ENCODE data around the gene MDM4. TPM values are rescaled to one million over a fixed set of nuclear protein-coding genes. Genes with fewer than 3 reads are reported as not detected.

MDM4 gene
- total and polyA plus RNA-seq, 7 experiments from 2014 or later, result 19.1 to 278 (median 232) TPM

- peaks cover 16 to 50% (median 28%) of the 10 kb centered on the region in 5 donors for H3K36me3 Mint-ChIP-seq
- H3K9me3 ChIP-seq (ENCODE audit: control insufficient read depth in 2 of 3, low read length in 3 of 3), result no peaks in the 10 kb centered on the region
- H3K4me3 ChIP-seq (ENCODE audit: low read length), result no peak overlapping the region
- CTCF ChIA-PET, result interaction anchor here (1.1 kb wide), 1 partner anchor 235 kb away, joined by 4 read pairs; no protein-coding TSS in a partner anchor
- peaks cover 0 to 21% (median 6%) of the 10 kb centered on the region in 7 donors for H3K4me1 Mint-ChIP-seq
- no peak overlapping the region for H3K27ac Mint-ChIP-seq
- peaks cover 0 to 3% (median 0%) of the 10 kb centered on the region in 11 donors for H3K9me3 Mint-ChIP-seq
- no peak overlapping the region for H3K27ac ChIP-seq (ENCODE audit: low read depth, low read length)
- ATAC-seq (no peak), DNase-seq (no peak)
- no peaks in the 10 kb centered on the region for H3K27me3 ChIP-seq (ENCODE audit: control insufficient read depth in 2 of 2, insufficient read depth in 2 of 2, low read length in 2 of 2)
- no peak overlapping the region for H3K4me3 Mint-ChIP-seq
- H3K27me3 Mint-ChIP-seq, result no peaks in the 10 kb centered on the region
- no peaks in the 10 kb centered on the region for H3K4me1 ChIP-seq (ENCODE audit: control insufficient read depth in 2 of 2, insufficient read depth in 2 of 2, low read length in 2 of 2)
- intact Hi-C loops (cut with micrococcal nuclease), result no loop called here
- POLR2A ChIA-PET, result no interaction called here
- peaks cover 0 to 52% (median 4%) of the 10 kb centered on the region in 3 experiments for H3K36me3 ChIP-seq (ENCODE audit: control insufficient read depth in 2 of 3, insufficient read depth in 3 of 3, low read length in 3 of 3)
These were observed 55.4 kb downstream of the MDM4 start for GRCh38 chr1:204571631-204572030.

- ChIA-PET POLR2A (interaction anchor here (1.3 kb wide), 1 partner anchor 10 kb away, joined by 3 read pairs; no protein-coding TSS in a partner anchor), CTCF (interaction anchor here (1.2 kb wide), 1 partner anchor 233 kb away, joined by 3 read pairs; no protein-coding TSS in a partner anchor)
- ATAC-seq (no peak), DNase-seq (no peak)
- peaks cover 0 to 16% (median 10%) of the 10 kb centered on the region in 7 donors for H3K4me1 Mint-ChIP-seq
- peaks cover 0 to 1% (median 0%) of the 10 kb centered on the region in 11 donors for H3K9me3 Mint-ChIP-seq
- peaks cover 0 to 46% (median 4%) of the 10 kb centered on the region in 3 experiments for H3K36me3 ChIP-seq (ENCODE audit: control insufficient read depth in 2 of 3, insufficient read depth in 3 of 3, low read length in 3 of 3)
- no peaks in the 10 kb centered on the region for H3K9me3 ChIP-seq (ENCODE audit: control insufficient read depth in 2 of 3, low read length in 3 of 3)
- peaks cover 14 to 44% (median 23%) of the 10 kb centered on the region in 5 donors for H3K36me3 Mint-ChIP-seq
- H3K27ac Mint-ChIP-seq, result peak overlapping the region in 4 of 9 donors; percentile 36 to 57 (median 43)
- no peak overlapping the region for H3K4me3 Mint-ChIP-seq
- intact Hi-C loops (cut with micrococcal nuclease), result no loop called here
- H3K4me3 ChIP-seq (ENCODE audit: low read length), result no peak overlapping the region
- H3K27me3 Mint-ChIP-seq, result no peaks in the 10 kb centered on the region
- no peak overlapping the region for H3K27ac ChIP-seq (ENCODE audit: low read depth, low read length)
- H3K27me3 ChIP-seq (ENCODE audit: control insufficient read depth in 2 of 2, insufficient read depth in 2 of 2, low read length in 2 of 2), result no peaks in the 10 kb centered on the region
- peaks cover 0 to 2% of the 10 kb centered on the region in 2 donors for H3K4me1 ChIP-seq (ENCODE audit: control insufficient read depth in 2 of 2, insufficient read depth in 2 of 2, low read length in 2 of 2)
These were observed 57.0 kb downstream of the MDM4 start for GRCh38 chr1:204572923-204573922.

- H3K36me3 ChIP-seq (ENCODE audit: control insufficient read depth in 2 of 3, insufficient read depth in 3 of 3, low read length in 3 of 3), result peaks cover 0 to 38% (median 0%) of the 10 kb centered on the region in 3 experiments
- intact Hi-C loops (cut with micrococcal nuclease), result no loop called here
- H3K27ac Mint-ChIP-seq, result peak overlapping the region in 3 of 9 donors; percentile 21 to 46 (median 30)
- H3K27me3 ChIP-seq (ENCODE audit: control insufficient read depth in 2 of 2, insufficient read depth in 2 of 2, low read length in 2 of 2), result no peaks in the 10 kb centered on the region
- H3K9me3 ChIP-seq (ENCODE audit: control insufficient read depth in 2 of 3, low read length in 3 of 3), result no peaks in the 10 kb centered on the region
- POLR2A ChIA-PET, result interaction anchor here (0.6 to 1.3 kb wide), 2 partner anchors 11 to 67 kb away, joined by 3 read pairs; no protein-coding TSS in a partner anchor
- H3K27me3 Mint-ChIP-seq, result no peaks in the 10 kb centered on the region
- H3K4me3 ChIP-seq (ENCODE audit: low read length), result no peak overlapping the region
- CTCF ChIA-PET, result interaction anchor here (1.2 to 1.3 kb wide), 2 partner anchors 8 to 232 kb away, joined by 3 to 4 read pairs; no protein-coding TSS in a partner anchor
- H3K27ac ChIP-seq (ENCODE audit: low read depth, low read length), result no peak overlapping the region
- H3K36me3 Mint-ChIP-seq, result peaks cover 12 to 39% (median 19%) of the 10 kb centered on the region in 5 donors
- peaks cover 0 to 1% (median 0%) of the 10 kb centered on the region in 11 donors for H3K9me3 Mint-ChIP-seq
- peaks cover 6 to 21% (median 19%) of the 10 kb centered on the region in 7 donors for H3K4me1 Mint-ChIP-seq
- no peak overlapping the region for H3K4me3 Mint-ChIP-seq
- no peak for DNase-seq
- H3K4me1 ChIP-seq (ENCODE audit: control insufficient read depth in 2 of 2, insufficient read depth in 2 of 2, low read length in 2 of 2), result peaks cover 4 to 12% of the 10 kb centered on the region in 2 donors
- ATAC-seq, result no peak
These were observed 58.0 kb downstream of the MDM4 start for GRCh38 chr1:204574016-204574864.

DNA sequence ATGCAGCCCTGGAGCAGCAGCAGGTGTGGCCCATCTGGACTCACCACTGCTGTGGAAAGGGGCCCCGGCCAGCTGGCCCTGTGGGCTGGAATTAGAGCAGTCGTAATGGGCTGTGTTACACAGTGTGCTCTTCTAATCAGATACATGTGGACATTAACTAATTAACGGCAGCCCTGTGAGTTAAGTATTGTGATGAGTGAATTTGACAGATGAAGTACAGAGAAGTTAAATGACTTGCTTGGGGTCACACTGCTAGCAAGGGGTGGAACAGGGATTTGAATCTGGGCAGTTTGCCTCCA lies 58.6 kb downstream of the MDM4 start:
- DNase-seq, result no peak
- H3K9me3 Mint-ChIP-seq, result peaks cover 0 to 1% (median 0%) of the 10 kb centered on the region in 11 donors
- no peak overlapping the region for H3K4me3 ChIP-seq (ENCODE audit: low read length)
- no peaks in the 10 kb centered on the region for H3K27me3 Mint-ChIP-seq
- H3K36me3 Mint-ChIP-seq, result peaks cover 13 to 34% (median 17%) of the 10 kb centered on the region in 5 donors
- no peak overlapping the region for H3K27ac ChIP-seq (ENCODE audit: low read depth, low read length)
- H3K36me3 ChIP-seq (ENCODE audit: control insufficient read depth in 2 of 3, insufficient read depth in 3 of 3, low read length in 3 of 3), result peaks cover 0 to 38% (median 0%) of the 10 kb centered on the region in 3 experiments
- no peaks in the 10 kb centered on the region for H3K9me3 ChIP-seq (ENCODE audit: control insufficient read depth in 2 of 3, low read length in 3 of 3)
- peaks cover 9 to 16% of the 10 kb centered on the region in 2 donors for H3K4me1 ChIP-seq (ENCODE audit: control insufficient read depth in 2 of 2, insufficient read depth in 2 of 2, low read length in 2 of 2)
- ChIA-PET CTCF (interaction anchor here (1.2 to 1.3 kb wide), 2 partner anchors 9 to 232 kb away, joined by 3 to 4 read pairs; no protein-coding TSS in a partner anchor), POLR2A (interaction anchor here (0.6 kb wide), 1 partner anchor 66 kb away, joined by 3 read pairs; no protein-coding TSS in a partner anchor)
- H3K4me1 Mint-ChIP-seq, result peaks cover 8 to 27% (median 22%) of the 10 kb centered on the region in 7 donors
- H3K4me3 Mint-ChIP-seq, result no peak overlapping the region
- ATAC-seq, result no peak
- peak overlapping the region in 7 of 9 donors; percentile 19 to 75 (median 30) for H3K27ac Mint-ChIP-seq
- no peaks in the 10 kb centered on the region for H3K27me3 ChIP-seq (ENCODE audit: control insufficient read depth in 2 of 2, insufficient read depth in 2 of 2, low read length in 2 of 2)
- intact Hi-C loops (cut with micrococcal nuclease), result no loop called here

- no peak for DNase-seq
- Mint-ChIP-seq H3K4me3 (no peak overlapping the region), H3K27me3 (no peaks in the 10 kb centered on the region), H3K9me3 (peaks cover 0 to 1% (median 0%) of the 10 kb centered on the region in 11 donors), H3K36me3 (peaks cover 10 to 31% (median 17%) of the 10 kb centered on the region in 5 donors), H3K27ac (peak overlapping the region; percentile 19 to 89 (median 56)), H3K4me1 (peaks cover 14 to 34% (median 29%) of the 10 kb centered on the region in 7 donors)
- intact Hi-C loops (cut with micrococcal nuclease), result no loop called here
- H3K9me3 ChIP-seq (ENCODE audit: control insufficient read depth in 2 of 3, low read length in 3 of 3), result no peaks in the 10 kb centered on the region
- H3K4me3 ChIP-seq (ENCODE audit: low read length), result no peak overlapping the region
- peaks cover 9 to 23% of the 10 kb centered on the region in 2 donors for H3K4me1 ChIP-seq (ENCODE audit: control insufficient read depth in 2 of 2, insufficient read depth in 2 of 2, low read length in 2 of 2)
- ChIA-PET POLR2A (interaction anchor here (0.6 kb wide), 1 partner anchor 197 kb away, joined by 3 read pairs; no protein-coding TSS in a partner anchor), CTCF (interaction anchor here (1.3 kb wide), 1 partner anchor 9 kb away, joined by 4 read pairs; no protein-coding TSS in a partner anchor)
- no peak overlapping the region for H3K27ac ChIP-seq (ENCODE audit: low read depth, low read length)
- H3K27me3 ChIP-seq (ENCODE audit: control insufficient read depth in 2 of 2, insufficient read depth in 2 of 2, low read length in 2 of 2), result no peaks in the 10 kb centered on the region
- no peak for ATAC-seq
- H3K36me3 ChIP-seq (ENCODE audit: control insufficient read depth in 2 of 3, insufficient read depth in 3 of 3, low read length in 3 of 3), result peaks cover 0 to 35% (median 0%) of the 10 kb centered on the region in 3 experiments
These were observed 59.3 kb downstream of the MDM4 start for GRCh38 chr1:204575221-204576190.

Data from naive thymus-derived CD4-positive, alpha-beta T cell (primary cell).